Measurements from ENCODE around the gene LCE2D.
"Not testable (repeated sequence)": the region's sequence is repeated elsewhere in the genome, so short reads cannot be mapped to it uniquely, and the experiment has no call there.

Gene LCE2D

GRCh38 chr1:152673016-152673415 is 9.8 kb downstream of the LCE2D start:
- Histone ChIP-seq H3K9me2 (replicated peaks; ENCODE audit: insufficient read depth, low read length) (no peaks in the 10 kb centered on the region), H2AFZ (ENCODE audit: low read depth, low read length, severe bottlenecking) (no peak overlapping the region), H3K27me3 (ENCODE audit: low read length) (no peaks in the 10 kb centered on the region), H3K4me3 (ENCODE audit: insufficient read depth, low read length, poor library complexity, severe bottlenecking) (no peak overlapping the region), H3K27ac (ENCODE audit: low read depth, low read length) (no peak overlapping the region), H3K36me3 (ENCODE audit: low read length) (no peaks in the 10 kb centered on the region), H3F3A (ENCODE audit: insufficient read depth) (no peaks in the 10 kb centered on the region), H3K9me3 (ENCODE audit: insufficient read depth, low read length) (no peaks in the 10 kb centered on the region), H3K79me2 (ENCODE audit: insufficient read depth, low read length) (no peaks in the 10 kb centered on the region), H3K4me2 (ENCODE audit: low read depth, low read length, poor library complexity, severe bottlenecking) (no peak overlapping the region), H4K20me1 (ENCODE audit: low read depth, low read length) (no peaks in the 10 kb centered on the region), H3K9ac (ENCODE audit: low read length) (no peak overlapping the region)
- no peak for TF ChIP-seq EZH2phosphoT487 (conservative IDR thresholded peaks at IDR 0.05; ENCODE audit: low read length)
- TF ChIP-seq CTCF (IDR thresholded peaks at IDR 0.05; ENCODE audit: insufficient read depth, low read length, poor library complexity, severe bottlenecking), result no peak

- H3K4me2 ChIP-seq (ENCODE audit: low read depth, low read length, poor library complexity, severe bottlenecking); H3K4me3 ChIP-seq (ENCODE audit: insufficient read depth, low read length, poor library complexity, severe bottlenecking); H2AFZ ChIP-seq (ENCODE audit: low read depth, low read length, severe bottlenecking); H3K9me3 ChIP-seq (ENCODE audit: insufficient read depth, low read length); H3F3A ChIP-seq (ENCODE audit: insufficient read depth); H3K27me3 ChIP-seq (ENCODE audit: low read length); H3K27ac ChIP-seq (ENCODE audit: low read depth, low read length); H3K79me2 ChIP-seq (ENCODE audit: insufficient read depth, low read length); H4K20me1 ChIP-seq (ENCODE audit: low read depth, low read length); H3K9ac ChIP-seq (ENCODE audit: low read length); H3K36me3 ChIP-seq (ENCODE audit: low read length); H3K9me2 ChIP-seq (replicated peaks; ENCODE audit: insufficient read depth, low read length): not testable (repeated sequence)
Measured at GRCh38 chr1:152674983-152675382, 11.8 kb downstream of the LCE2D start, which contains the start of gene LCE2C. LCE2C (plus strand) TSS chr1:152675279; CDS start chr1:152676016, 737 bp downstream.

- H3K9me3 ChIP-seq (ENCODE audit: insufficient read depth, low read length), result no peaks in the 10 kb centered on the region
- H3K9me2 ChIP-seq (replicated peaks; ENCODE audit: insufficient read depth, low read length), result no peaks in the 10 kb centered on the region
- H2AFZ ChIP-seq (ENCODE audit: low read depth, low read length, severe bottlenecking), result no peak overlapping the region
- no peaks in the 10 kb centered on the region for H3K79me2 ChIP-seq (ENCODE audit: insufficient read depth, low read length)
- no peaks in the 10 kb centered on the region for H3F3A ChIP-seq (ENCODE audit: insufficient read depth)
- no peaks in the 10 kb centered on the region for H4K20me1 ChIP-seq (ENCODE audit: low read depth, low read length)
- no peak overlapping the region for H3K4me3 ChIP-seq (ENCODE audit: insufficient read depth, low read length, poor library complexity, severe bottlenecking)
- H3K27ac ChIP-seq (ENCODE audit: low read depth, low read length), result no peak overlapping the region
- no peak for TF ChIP-seq EZH2phosphoT487 (conservative IDR thresholded peaks at IDR 0.05; ENCODE audit: low read length)
- TF ChIP-seq CTCF (IDR thresholded peaks at IDR 0.05; ENCODE audit: insufficient read depth, low read length, poor library complexity, severe bottlenecking), result no peak
- no peak overlapping the region for H3K9ac ChIP-seq (ENCODE audit: low read length)
- H3K27me3 ChIP-seq (ENCODE audit: low read length), result no peaks in the 10 kb centered on the region
- H3K4me2 ChIP-seq (ENCODE audit: low read depth, low read length, poor library complexity, severe bottlenecking), result no peak overlapping the region
- no peaks in the 10 kb centered on the region for H3K36me3 ChIP-seq (ENCODE audit: low read length)
Measured at GRCh38 chr1:152679459-152679858, 16.3 kb downstream of the LCE2D start.

- Histone ChIP-seq H3K36me3 (ENCODE audit: low read length) (no peaks in the 10 kb centered on the region), H4K20me1 (ENCODE audit: low read depth, low read length) (no peaks in the 10 kb centered on the region), H3K79me2 (ENCODE audit: insufficient read depth, low read length) (no peaks in the 10 kb centered on the region), H3K9ac (ENCODE audit: low read length) (no peak overlapping the region), H3K27me3 (ENCODE audit: low read length) (no peaks in the 10 kb centered on the region), H3K9me2 (replicated peaks; ENCODE audit: insufficient read depth, low read length) (no peaks in the 10 kb centered on the region), H3K4me2 (ENCODE audit: low read depth, low read length, poor library complexity, severe bottlenecking) (no peak overlapping the region), H2AFZ (ENCODE audit: low read depth, low read length, severe bottlenecking) (no peak overlapping the region), H3K9me3 (ENCODE audit: insufficient read depth, low read length) (no peaks in the 10 kb centered on the region), H3K4me3 (ENCODE audit: insufficient read depth, low read length, poor library complexity, severe bottlenecking) (no peak overlapping the region), H3K27ac (ENCODE audit: low read depth, low read length) (no peak overlapping the region), H3F3A (ENCODE audit: insufficient read depth) (no peaks in the 10 kb centered on the region)
- no peak for TF ChIP-seq EZH2phosphoT487 (conservative IDR thresholded peaks at IDR 0.05; ENCODE audit: low read length)
- TF ChIP-seq CTCF (IDR thresholded peaks at IDR 0.05; ENCODE audit: insufficient read depth, low read length, poor library complexity, severe bottlenecking), result no peak
Measured at GRCh38 chr1:152681616-152682015, 18.4 kb downstream of the LCE2D start.

Data from SU-DHL-6 (cell line).